A673 (cell line): ENCODE results near the gene CDC45. TPM values are rescaled to one million over a fixed set of nuclear protein-coding genes. Genes with fewer than 3 reads are reported as not detected.

ENCODE experiments used
- BruUV-seq: library from RNA; stranded (reverse); fragments of 400-500 nt; replicated peaks from 2 replicates; lab custom pipeline; 2021; lab: Mats Ljungman, UMichigan
- CTCF ChIA-PET: fragments of 300-600 bp; sonication (Branson Sonifier 250); formaldehyde crosslinking; loops from one replicate; lab custom pipeline; 2022; ENCODE audit warnings: antibody characterized with exemption; lab: Charles Lee
- POLR2A ChIA-PET: fragments of 300-600 bp; sonication (Branson Sonifier 250); formaldehyde crosslinking; loops from one replicate; lab custom pipeline; 2022; ENCODE audit warnings: antibody characterized with exemption; ENCODE audit not compliant: low non-redundant PET; lab: Charles Lee
- DNase-seq: peaks from one replicate; pipeline ENCODE4 v3.0.0-alpha.2; 2015; ENCODE audit warnings: low spot score
- H3K27ac ChIP-seq: fragments of 200-600 bp; sonication (generic); 2 replicates; pipeline ENCODE4 v1.5.1; 2016; ENCODE audit warnings: mixed run types, low read depth, mild to moderate bottlenecking, mixed read lengths, antibody characterized with exemption, low read length; ENCODE audit not compliant: poor library complexity, severe bottlenecking
- H3K27me3 ChIP-seq: fragments of 200-600 bp; sonication (generic); replicated peaks from 2 replicates; pipeline ENCODE4 v1.6.1; 2017; ENCODE audit warnings: mixed run types, low read depth, mild to moderate bottlenecking, mixed read lengths, antibody characterized with exemption, low read length; ENCODE audit not compliant: insufficient read depth, poor library complexity
- H3K36me3 ChIP-seq: fragments of 200-600 bp; sonication (generic); 2 replicates; pipeline ENCODE4 v1.6.1; 2016; ENCODE audit warnings: mixed run types, mild to moderate bottlenecking, mixed read lengths, antibody characterized with exemption, low read length; ENCODE audit not compliant: insufficient read depth, poor library complexity, severe bottlenecking
- H3K4me1 ChIP-seq: fragments of 200-600 bp; sonication (generic); 2 replicates; pipeline ENCODE4 v1.6.1; 2017; ENCODE audit warnings: mixed run types, mild to moderate bottlenecking, mixed read lengths, antibody characterized with exemption, low read length; ENCODE audit not compliant: insufficient read depth, poor library complexity, severe bottlenecking
- H3K4me3 ChIP-seq: fragments of 200-600 bp; sonication (generic); 2 replicates; pipeline ENCODE4 v1.5.1; 2016; ENCODE audit warnings: low read depth, mixed run types, mild to moderate bottlenecking, mixed read lengths, low read length; ENCODE audit not compliant: poor library complexity, severe bottlenecking
- H3K9me3 ChIP-seq: fragments of 200-600 bp; sonication (generic); 2 replicates; pipeline ENCODE4 v1.6.1; 2016; ENCODE audit warnings: mixed run types, low read depth, mild to moderate bottlenecking, mixed read lengths, antibody characterized with exemption, low read length; ENCODE audit not compliant: poor library complexity, severe bottlenecking
- EZH2 ChIP-seq: fragments of 200-600 bp; sonication (generic); IDR thresholded peaks from 2 replicates; pipeline ENCODE4 v1.6.1; 2017; ENCODE audit warnings: borderline replicate concordance, low read depth, mild to moderate bottlenecking, mixed read lengths, antibody characterized with exemption, low read length; ENCODE audit not compliant: poor library complexity, severe bottlenecking
- intact Hi-C: fragments of 100-400 bp; cut with micrococcal nuclease; formaldehyde crosslinking; loops from one replicate; pipeline ENCODE4 v1.10.0; 2022; ENCODE audit not compliant: unreplicated experiment
- total RNA-seq: library from RNA; stranded (reverse); gene quantifications from 2 replicates; pipeline ENCODE4 v1.2.3, GENCODE V29; 2021
- TF ChIP-seq, protein P1 (sequence below): fragments of 300-800, 200-600 bp; sonication (generic); conservative IDR thresholded peaks from 2 replicates; pipeline ENCODE4 v1.5.1; 2017; ENCODE audit warnings: low read depth, mild to moderate bottlenecking, antibody characterized with exemption, low read length, moderate library complexity, mixed read lengths

CDC45 gene
- total RNA-seq, 1 experiment from 2014 or later: 79.2 TPM

GRCh38 chr22:19466126-19466716 is 13.5 kb upstream of the CDC45 start:
- intact Hi-C loops: no loop called here
- no TSS peak for BruUV-seq
- TF ChIP-seq, protein P1, sequence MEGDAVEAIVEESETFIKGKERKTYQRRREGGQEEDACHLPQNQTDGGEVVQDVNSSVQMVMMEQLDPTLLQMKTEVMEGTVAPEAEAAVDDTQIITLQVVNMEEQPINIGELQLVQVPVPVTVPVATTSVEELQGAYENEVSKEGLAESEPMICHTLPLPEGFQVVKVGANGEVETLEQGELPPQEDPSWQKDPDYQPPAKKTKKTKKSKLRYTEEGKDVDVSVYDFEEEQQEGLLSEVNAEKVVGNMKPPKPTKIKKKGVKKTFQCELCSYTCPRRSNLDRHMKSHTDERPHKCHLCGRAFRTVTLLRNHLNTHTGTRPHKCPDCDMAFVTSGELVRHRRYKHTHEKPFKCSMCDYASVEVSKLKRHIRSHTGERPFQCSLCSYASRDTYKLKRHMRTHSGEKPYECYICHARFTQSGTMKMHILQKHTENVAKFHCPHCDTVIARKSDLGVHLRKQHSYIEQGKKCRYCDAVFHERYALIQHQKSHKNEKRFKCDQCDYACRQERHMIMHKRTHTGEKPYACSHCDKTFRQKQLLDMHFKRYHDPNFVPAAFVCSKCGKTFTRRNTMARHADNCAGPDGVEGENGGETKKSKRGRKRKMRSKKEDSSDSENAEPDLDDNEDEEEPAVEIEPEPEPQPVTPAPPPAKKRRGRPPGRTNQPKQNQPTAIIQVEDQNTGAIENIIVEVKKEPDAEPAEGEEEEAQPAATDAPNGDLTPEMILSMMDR: no peak
- TF ChIP-seq EZH2: no peak
- Histone ChIP-seq H3K27me3 (no peaks in the 10 kb centered on the region), H3K36me3 (peaks cover 75% of the 10 kb centered on the region), H3K9me3 (no peaks in the 10 kb centered on the region), H3K4me1 (no peaks in the 10 kb centered on the region), H3K27ac (no peak overlapping the region), H3K4me3 (no peak overlapping the region)
- ChIA-PET POLR2A (no interaction called here), CTCF (no interaction called here)
- DNase-seq: no peak

DNA sequence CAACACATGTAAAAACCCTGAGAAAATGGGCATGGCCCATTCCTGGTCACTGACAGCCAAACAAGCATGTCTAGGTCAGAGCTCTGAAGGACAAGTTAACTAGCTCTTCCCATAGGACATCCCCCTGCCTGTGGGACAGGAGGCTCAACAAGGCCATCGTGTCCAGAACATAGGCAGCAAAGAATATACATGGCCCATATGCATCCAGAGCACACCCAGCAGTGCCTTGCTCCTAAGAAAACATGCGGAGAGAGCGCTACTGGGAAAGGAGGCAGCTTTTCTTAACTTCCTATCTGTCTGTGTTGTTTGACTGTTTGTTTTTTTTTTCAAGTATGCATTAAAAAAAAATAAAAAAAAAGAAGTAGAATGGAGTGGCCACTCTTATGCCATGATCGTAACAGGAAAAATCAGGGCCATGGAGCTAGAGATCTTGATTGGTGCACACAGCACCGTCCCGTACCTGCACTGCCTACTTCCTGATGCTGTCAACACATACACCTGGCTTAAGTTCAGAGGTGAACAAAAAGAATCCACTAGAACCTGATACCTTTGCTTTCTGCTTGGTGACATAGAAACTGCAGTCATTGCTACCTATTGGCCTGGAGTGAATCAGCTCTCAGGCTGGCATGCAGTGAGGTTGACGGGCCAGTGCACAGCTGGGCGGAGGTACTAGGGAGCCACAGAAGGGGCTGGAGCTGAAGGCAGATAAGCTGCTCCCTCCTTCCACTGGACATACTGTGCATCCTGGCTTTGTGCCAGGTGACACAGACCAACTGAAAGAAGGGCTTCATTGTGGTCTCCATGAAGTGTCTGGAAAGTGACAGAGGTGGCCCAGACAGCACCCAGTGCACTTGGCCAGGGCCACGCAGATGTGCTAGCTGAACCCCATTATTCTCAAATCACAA is 12.6 kb upstream of the CDC45 start:
- Histone ChIP-seq H3K4me3 (no peak overlapping the region), H3K9me3 (no peaks in the 10 kb centered on the region), H3K27me3 (no peaks in the 10 kb centered on the region), H3K27ac (no peak overlapping the region), H3K4me1 (no peaks in the 10 kb centered on the region), H3K36me3 (peaks cover 82% of the 10 kb centered on the region)
- ChIA-PET CTCF (no interaction called here), POLR2A (no interaction called here)
- intact Hi-C loops: no loop called here
- no TSS peak for BruUV-seq
- TF ChIP-seq, protein P1: no peak
- no peak for TF ChIP-seq EZH2
- no peak for DNase-seq

DNA sequence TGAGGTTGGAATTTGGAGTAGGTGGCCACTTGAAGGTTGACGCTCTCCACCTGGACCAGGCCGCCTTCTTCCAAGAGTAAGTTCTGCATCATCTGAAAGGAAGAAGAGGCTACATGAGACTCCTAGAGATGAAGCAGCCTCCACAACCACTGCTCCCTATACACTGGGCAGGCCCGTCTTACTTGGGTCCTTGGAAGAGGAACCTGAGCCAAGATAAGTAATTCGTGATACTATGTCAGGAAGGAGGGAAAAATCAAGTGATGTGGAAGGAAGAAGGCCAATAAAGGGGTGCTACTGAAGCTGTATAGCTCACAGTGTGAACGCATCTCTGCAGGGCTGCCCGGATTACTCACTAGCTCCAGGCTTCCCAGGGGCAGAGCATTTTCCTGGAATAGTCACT is 11.8 kb upstream of the CDC45 start:
- H3K27me3 ChIP-seq: no peaks in the 10 kb centered on the region
- intact Hi-C loops: no loop called here
- ChIA-PET POLR2A (no interaction called here), CTCF (no interaction called here)
- TF ChIP-seq, protein P1: no peak
- TF ChIP-seq EZH2: no peak
- H3K27ac ChIP-seq: no peak overlapping the region
- DNase-seq: no peak
- no peaks in the 10 kb centered on the region for H3K9me3 ChIP-seq
- no peaks in the 10 kb centered on the region for H3K4me1 ChIP-seq
- no TSS peak for BruUV-seq
- peaks cover 85% of the 10 kb centered on the region for H3K36me3 ChIP-seq
- H3K4me3 ChIP-seq: no peak overlapping the region
